OCI-LY3 (cell line): ENCODE results near the gene ZC3H7A.

Experiments used
- EZH2phosphoT487 ChIP-seq: fragments of 200-600 bp; shearing (Covaris generic); IDR thresholded peaks from 2 replicates; pipeline ENCODE4 v1.6.1; 2018; ENCODE audit warnings: antibody characterized with exemption, mixed run types, low read depth
- TF ChIP-seq, protein P1 (sequence below): fragments of 200-600, 300-600 bp; sonication (generic); IDR thresholded peaks from 2 replicates; pipeline ENCODE4 v1.5.1; 2014; ENCODE audit warnings: antibody characterized with exemption, low read length, low read depth

DNA sequence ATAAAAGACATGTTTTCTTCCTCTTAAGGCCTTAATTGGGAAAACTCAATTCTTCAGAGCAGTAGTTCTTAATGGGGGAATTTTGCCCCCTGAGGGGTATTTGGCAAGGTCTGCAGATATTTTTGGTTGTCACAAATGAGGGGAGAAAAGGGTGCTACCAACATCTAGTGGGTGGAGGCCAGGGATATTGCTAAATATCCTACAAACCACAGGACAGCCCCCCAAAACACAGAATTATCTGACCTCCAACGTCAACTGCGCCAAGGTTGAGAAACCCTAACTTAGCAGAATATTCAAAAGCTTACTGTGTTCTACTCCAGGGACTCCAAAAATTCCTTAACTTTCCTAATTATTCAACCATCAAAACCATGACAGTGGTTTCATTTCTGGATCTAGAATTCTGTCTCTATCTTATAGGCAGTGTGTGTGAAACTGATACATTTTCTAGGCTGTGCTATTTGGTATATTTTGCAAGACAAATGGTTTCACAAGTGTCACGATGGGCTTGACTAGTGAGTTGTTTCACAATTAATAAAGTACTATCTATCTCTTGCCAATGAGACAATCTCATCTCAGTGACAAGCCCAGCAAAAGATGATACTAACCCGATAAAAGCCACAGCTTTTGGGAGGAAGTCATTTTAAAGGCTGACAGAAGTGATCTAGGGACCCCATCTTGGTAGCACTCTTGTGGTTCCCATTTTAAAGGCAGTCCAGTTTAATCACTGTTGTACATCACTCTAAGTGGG is 69.1 kb downstream of the ZC3H7A start:
- TF ChIP-seq, protein P1, sequence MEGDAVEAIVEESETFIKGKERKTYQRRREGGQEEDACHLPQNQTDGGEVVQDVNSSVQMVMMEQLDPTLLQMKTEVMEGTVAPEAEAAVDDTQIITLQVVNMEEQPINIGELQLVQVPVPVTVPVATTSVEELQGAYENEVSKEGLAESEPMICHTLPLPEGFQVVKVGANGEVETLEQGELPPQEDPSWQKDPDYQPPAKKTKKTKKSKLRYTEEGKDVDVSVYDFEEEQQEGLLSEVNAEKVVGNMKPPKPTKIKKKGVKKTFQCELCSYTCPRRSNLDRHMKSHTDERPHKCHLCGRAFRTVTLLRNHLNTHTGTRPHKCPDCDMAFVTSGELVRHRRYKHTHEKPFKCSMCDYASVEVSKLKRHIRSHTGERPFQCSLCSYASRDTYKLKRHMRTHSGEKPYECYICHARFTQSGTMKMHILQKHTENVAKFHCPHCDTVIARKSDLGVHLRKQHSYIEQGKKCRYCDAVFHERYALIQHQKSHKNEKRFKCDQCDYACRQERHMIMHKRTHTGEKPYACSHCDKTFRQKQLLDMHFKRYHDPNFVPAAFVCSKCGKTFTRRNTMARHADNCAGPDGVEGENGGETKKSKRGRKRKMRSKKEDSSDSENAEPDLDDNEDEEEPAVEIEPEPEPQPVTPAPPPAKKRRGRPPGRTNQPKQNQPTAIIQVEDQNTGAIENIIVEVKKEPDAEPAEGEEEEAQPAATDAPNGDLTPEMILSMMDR = no peak
- TF ChIP-seq EZH2phosphoT487 = no peak
